Ammon's horn (tissue), 1 donor: Measurements from ENCODE around the gene PIK3C2G.

ENCODE experiments used
- DNase-seq: peaks from one replicate; pipeline ENCODE4 v3.0.0-alpha.2; 2016; ENCODE audit warnings: low spot score

The PIK3C2G gene

GRCh38 chr12:18562531-18562930 is 301.2 kb downstream of the PIK3C2G start:
- no peak for DNase-seq

- DNase-seq = no peak
These were observed 303.0 kb downstream of the PIK3C2G start for GRCh38 chr12:18564306-18564705.

DNA sequence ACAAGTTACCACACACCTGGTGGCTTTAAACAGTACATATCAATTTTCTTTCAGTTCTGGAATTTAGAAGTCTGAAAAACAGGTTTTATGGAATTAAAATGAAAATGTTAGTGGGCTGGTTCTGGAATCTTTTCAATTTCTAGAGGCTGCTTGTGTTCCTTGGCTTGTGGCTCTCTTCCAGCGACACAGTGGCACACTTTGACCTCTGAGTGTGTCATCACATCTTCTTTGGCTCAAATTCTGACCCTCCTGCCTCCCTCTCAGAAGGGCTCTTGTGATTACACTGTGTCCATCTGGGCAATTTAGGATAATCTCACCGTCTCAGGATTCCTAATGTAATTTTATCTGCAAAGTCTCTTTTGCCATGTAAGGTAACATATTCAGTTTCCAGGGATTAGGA is 306.5 kb downstream of the PIK3C2G start:
- no peak for DNase-seq

- no peak for DNase-seq
These were observed 309.2 kb downstream of the PIK3C2G start for GRCh38 chr12:18570543-18570942.

- no peak for DNase-seq
These were observed 314.8 kb downstream of the PIK3C2G start for GRCh38 chr12:18576104-18576626.

DNA sequence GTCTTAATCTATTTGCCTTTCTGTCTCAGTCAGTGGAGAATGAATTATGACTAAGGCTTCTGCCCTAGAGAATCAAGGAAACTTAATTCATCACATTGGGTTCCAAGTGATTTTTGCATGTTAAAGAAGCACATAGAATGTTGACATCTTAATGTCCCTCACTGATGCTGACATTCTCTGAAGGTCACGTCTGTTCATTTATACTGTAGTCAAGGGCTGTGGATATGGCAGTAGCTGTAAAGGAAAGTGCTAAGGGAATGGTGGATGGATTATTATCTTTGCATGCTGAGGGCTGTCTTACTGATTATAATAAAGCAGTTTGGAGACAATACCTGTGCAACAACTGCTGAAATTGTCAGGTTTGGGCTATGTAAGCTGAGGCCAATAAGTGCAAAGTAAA is 315.3 kb downstream of the PIK3C2G start:
- no peak for DNase-seq

GRCh38 chr12:18578191-18578590 is 316.9 kb downstream of the PIK3C2G start:
- no peak for DNase-seq

DNA sequence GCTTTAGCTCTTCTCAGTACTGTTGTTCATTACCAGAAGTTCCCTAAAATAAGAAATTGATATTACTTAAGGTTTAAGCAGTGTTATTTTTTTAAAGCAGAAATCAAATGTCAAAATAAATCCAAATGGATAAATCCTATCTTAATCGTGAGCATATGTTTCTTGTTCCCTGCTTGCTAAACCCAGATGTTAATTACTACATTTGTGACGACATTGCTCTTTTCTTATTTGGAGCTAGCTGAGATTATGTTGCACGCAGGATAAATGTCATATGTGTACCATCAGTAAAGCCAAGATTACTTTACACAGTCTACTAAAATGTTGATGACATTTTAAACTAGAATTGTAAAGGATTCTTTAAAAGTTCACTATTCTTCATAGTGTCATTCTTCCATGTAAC is 319.0 kb downstream of the PIK3C2G start:
- no peak for DNase-seq

DNA sequence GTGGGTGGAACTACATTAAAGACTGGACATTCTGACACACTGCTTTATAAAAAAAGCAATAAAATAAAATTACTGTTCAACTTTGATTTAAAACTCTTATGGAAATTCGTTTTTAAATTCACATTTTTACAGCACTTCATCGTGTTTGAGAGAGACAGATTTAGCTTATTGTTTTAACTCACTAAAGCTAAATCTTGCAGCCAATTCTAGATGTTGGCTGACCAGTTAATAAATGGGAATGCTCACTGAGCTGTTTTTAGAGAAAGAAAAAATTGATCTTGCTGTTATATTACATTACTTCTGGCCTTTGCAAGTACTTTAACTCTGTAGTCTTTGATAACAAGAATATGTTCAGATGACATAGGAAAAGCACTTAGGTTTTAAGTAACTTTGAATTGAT is 319.4 kb downstream of the PIK3C2G start:
- no peak for DNase-seq

GRCh38 chr12:18581232-18581962 is 320.1 kb downstream of the PIK3C2G start:
- no peak for DNase-seq

DNA sequence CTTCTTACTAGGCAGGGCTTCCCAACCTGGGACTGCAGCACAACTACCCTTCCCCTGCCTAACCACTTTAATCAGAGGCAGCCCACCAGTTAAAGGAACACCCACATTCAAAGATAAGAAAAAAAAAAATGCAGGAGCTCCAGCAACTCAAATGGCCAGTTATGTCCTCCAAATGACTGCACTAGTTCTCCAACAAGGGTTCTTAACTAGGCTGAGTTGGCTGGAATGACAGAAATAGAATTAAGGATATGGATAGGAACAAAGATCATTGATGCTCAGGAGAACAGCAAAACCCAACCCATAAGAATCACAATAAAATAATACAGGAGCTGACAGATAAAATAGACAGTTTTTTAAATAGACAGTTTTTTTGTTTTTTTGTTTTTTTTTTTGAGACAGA is 322.3 kb downstream of the PIK3C2G start:
- DNase-seq = no peak

GRCh38 chr12:18586581-18586980 is 325.3 kb downstream of the PIK3C2G start:
- no peak for DNase-seq

DNA sequence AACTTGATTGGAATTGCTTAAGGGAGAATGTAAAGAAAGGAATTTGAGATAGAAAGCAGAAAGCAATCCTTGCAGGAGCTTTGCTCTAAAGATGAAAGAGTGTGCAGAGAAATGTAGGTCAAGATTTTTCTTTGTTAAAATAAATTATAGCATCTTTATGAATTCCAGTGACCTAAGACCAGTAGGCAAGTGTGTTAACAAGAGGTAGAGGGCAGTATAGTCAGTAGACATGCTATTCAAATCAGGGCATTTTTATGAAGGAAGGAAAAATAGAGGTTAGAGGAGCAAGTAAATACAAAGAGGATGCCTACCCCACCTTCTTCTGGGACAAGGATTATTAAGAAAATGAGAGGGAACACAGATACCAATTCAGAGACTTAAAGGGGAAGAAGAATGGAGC is 328.0 kb downstream of the PIK3C2G start:
- no peak for DNase-seq

- no peak for DNase-seq
These were observed 330.2 kb downstream of the PIK3C2G start for GRCh38 chr12:18591473-18591872.

GRCh38 chr12:18595412-18595811 is 334.1 kb downstream of the PIK3C2G start:
- no peak for DNase-seq

DNA sequence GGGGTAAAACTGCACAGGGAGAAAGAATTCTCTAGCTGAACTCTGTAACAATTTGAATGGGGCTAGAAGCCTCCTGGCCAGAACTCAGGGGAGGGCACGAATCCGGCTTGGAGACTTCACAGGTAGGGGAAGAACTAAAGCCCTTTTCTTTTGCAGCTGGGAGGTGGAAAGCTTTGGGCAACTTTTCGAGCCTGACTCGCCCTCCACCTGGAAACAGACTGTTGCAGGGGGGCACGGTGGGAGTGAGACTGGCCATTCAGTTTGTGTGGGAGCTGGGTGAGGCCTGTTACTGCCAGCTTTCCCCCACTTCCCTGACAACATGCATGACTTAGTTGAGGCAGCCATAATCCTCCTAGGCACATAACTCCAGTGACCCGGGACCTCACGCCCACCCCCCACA is 340.6 kb downstream of the PIK3C2G start:
- DNase-seq = no peak

- DNase-seq = no peak
These were observed 351.7 kb downstream of the PIK3C2G start for GRCh38 chr12:18612971-18613370.

GRCh38 chr12:18620986-18621385 is 359.7 kb downstream of the PIK3C2G start:
- no peak for DNase-seq

GRCh38 chr12:18629445-18629844 is 368.1 kb downstream of the PIK3C2G start:
- no peak for DNase-seq

DNA sequence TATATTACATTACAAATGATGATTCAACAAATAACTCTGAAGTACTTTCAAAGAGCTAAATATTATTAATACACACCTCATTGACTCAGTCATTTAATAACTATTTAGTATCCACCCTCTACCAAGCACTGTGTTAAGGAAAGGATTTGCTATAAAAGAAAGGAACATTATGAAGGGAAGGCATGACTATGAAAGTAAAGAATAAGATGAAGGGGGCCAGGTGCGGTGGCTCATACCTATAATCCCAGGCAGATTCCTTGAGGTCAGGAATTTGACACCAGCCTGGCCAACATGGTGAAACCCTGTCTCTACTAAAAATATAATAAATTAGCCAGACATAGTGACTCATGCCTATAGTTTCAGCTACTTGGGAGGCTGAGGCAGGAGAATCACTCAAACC is 368.6 kb downstream of the PIK3C2G start:
- DNase-seq = no peak

DNA sequence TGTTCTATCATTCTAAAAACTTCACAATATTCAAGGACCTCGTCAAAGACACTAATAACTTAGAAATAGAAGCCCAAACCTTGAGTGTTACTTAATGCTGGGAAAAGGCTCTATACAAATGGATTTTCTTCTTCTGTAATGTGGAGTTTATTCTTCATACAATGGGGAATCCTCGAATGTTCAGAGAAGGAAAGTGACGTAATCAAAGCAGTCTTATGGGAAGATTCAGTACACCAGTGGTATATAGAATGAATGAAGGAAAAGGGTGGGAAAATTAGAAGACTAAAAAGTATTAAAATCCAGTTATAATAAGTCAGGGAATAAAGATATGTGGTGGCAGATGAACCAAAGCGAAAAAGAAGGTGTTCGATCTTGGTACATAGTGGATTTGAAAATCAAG is 370.0 kb downstream of the PIK3C2G start:
- no peak for DNase-seq

- no peak for DNase-seq
These were observed 371.5 kb downstream of the PIK3C2G start for GRCh38 chr12:18632848-18633247.

- no peak for DNase-seq
These were observed 373.1 kb downstream of the PIK3C2G start for GRCh38 chr12:18634382-18634781.

- no peak for DNase-seq
These were observed 379.1 kb downstream of the PIK3C2G start for GRCh38 chr12:18640321-18640955.
